ENCODE measurements around the gene OCEL1. TPM values are rescaled to one million over a fixed set of nuclear protein-coding genes. Genes with fewer than 3 reads are reported as not detected.

Gene OCEL1
- polyA plus RNA-seq, 2 donors = 7.9 to 12.7 TPM

- Histone ChIP-seq H3K4me1 (ENCODE audit: control insufficient read depth in 2 of 2, insufficient read depth in 2 of 2, low read length in 1 of 2) (no peaks in the 10 kb centered on the region), H3K9me3 (ENCODE audit: control insufficient read depth in 2 of 2, insufficient read depth in 1 of 2, low read depth in 1 of 2, low read length in 1 of 2) (no peaks in the 10 kb centered on the region), H3K4me3 (ENCODE audit: low read depth in 1 of 2, low read length in 2 of 2) (no peak overlapping the region), H3K27me3 (ENCODE audit: control insufficient read depth in 1 of 2, insufficient read depth in 2 of 2, low read length in 2 of 2) (no peaks in the 10 kb centered on the region), H3K36me3 (ENCODE audit: control insufficient read depth in 2 of 2, insufficient read depth in 2 of 2, low read length in 1 of 2) (peaks cover 14 to 34% of the 10 kb centered on the region in 2 donors), H3K27ac (ENCODE audit: low read depth in 2 of 2, low read length in 1 of 2) (no peak overlapping the region)
- WGBS, 2 donors = 91 to 94% methylated on average over 19 of the region's 19 CpGs
These were observed 49.6 kb downstream of the OCEL1 start for GRCh38 chr19:17275441-17276175.

Other genes with a start within 250 kb of the OCEL1 start
- 1 to 10 TPM; 1.0 to 1.9 TPM for gene CPAMD8, start 199.4 kb upstream of the OCEL1 start, polyA plus RNA-seq
- 1 to 10 TPM; 7.8 to 9.3 TPM for gene HAUS8, start 150.8 kb upstream of the OCEL1 start, polyA plus RNA-seq
- gene MYO9B, start 150.4 kb upstream of the OCEL1 start, polyA plus RNA-seq = 10 to 100 TPM; 24.2 to 41.2 TPM
- gene USE1, start 10.9 kb upstream of the OCEL1 start, polyA plus RNA-seq = 10 to 100 TPM; 32.8 to 37.7 TPM
- 10 to 100 TPM; 33.3 to 45.5 TPM for gene NR2F6, start 19.7 kb downstream of the OCEL1 start, polyA plus RNA-seq
- 1 to 10 TPM; 1.5 to 2.9 TPM for gene USHBP1, start 38.5 kb downstream of the OCEL1 start, polyA plus RNA-seq
- gene BABAM1, start 41.2 kb downstream of the OCEL1 start, polyA plus RNA-seq = 10 to 100 TPM; 39.1 to 52.7 TPM
- under 1 TPM; 0.22 to 0.45 TPM for gene ANKLE1, start 55.7 kb downstream of the OCEL1 start, polyA plus RNA-seq
- 1 to 10 TPM; 3.4 to 4.5 TPM for gene ABHD8, start 77.2 kb downstream of the OCEL1 start, polyA plus RNA-seq
- 100 to 1,000 TPM in 1 of 2 donors, 10 to 100 TPM in 1; 72.1 to 102 TPM for gene MRPL34, start 79.6 kb downstream of the OCEL1 start, polyA plus RNA-seq
- gene DDA1, start 83.3 kb downstream of the OCEL1 start, polyA plus RNA-seq = 10 to 100 TPM; 40.3 to 41.4 TPM
- gene ANO8, start 108.6 kb downstream of the OCEL1 start, polyA plus RNA-seq = 10 to 100 TPM in 1 of 2 donors, 1 to 10 TPM in 1; 9.7 to 28.0 TPM
- 10 to 100 TPM; 13.5 to 20.2 TPM for gene GTPBP3, start 111.3 kb downstream of the OCEL1 start, polyA plus RNA-seq
- 10 to 100 TPM; 29.5 to 30.7 TPM for gene PLVAP, start 151.1 kb downstream of the OCEL1 start, polyA plus RNA-seq
- not detected for gene CCDC194, start 168.0 kb downstream of the OCEL1 start, polyA plus RNA-seq
- gene BST2, start 179.4 kb downstream of the OCEL1 start, polyA plus RNA-seq = 10 to 100 TPM in 1 of 2 donors, 1 to 10 TPM in 1; 8.5 to 17.6 TPM
- 10 to 100 TPM; 64.2 to 66.8 TPM for gene MVB12A, start 193.8 kb downstream of the OCEL1 start, polyA plus RNA-seq
- gene TMEM221, start 222.4 kb downstream of the OCEL1 start, polyA plus RNA-seq = under 1 TPM; 0.13 to 0.20 TPM
- gene NXNL1, start 234.7 kb downstream of the OCEL1 start, polyA plus RNA-seq = not detected
- gene SLC27A1, start 244.3 kb downstream of the OCEL1 start, polyA plus RNA-seq = 1 to 10 TPM; 5.4 to 8.7 TPM

Data from esophagus (tissue), 2 donors.